Dermis microvascular lymphatic vessel endothelial cell (primary cell): Measurements from ENCODE around the gene GRIA1. TPM values are rescaled to one million over a fixed set of nuclear protein-coding genes. Genes with fewer than 3 reads are reported as not detected.

Experiments
- DNase-seq, 2 donors: peaks; one replicate each; pipeline versions ENCODE4 v3.0.0 to v3.0.0-alpha.2; 2010; ENCODE audit warnings: low read depth in 2 of 2
- total RNA-seq: library from RNA; depleted of rRNA; stranded (reverse); fragments of >200 nt; gene quantifications from 2 replicates; pipeline ENCODE4 v1.2.1, GENCODE V29; 2014

GRIA1 gene
- under 0.01 TPM in 1 of 2 replicates, not detected in the other for total RNA-seq

DNA sequence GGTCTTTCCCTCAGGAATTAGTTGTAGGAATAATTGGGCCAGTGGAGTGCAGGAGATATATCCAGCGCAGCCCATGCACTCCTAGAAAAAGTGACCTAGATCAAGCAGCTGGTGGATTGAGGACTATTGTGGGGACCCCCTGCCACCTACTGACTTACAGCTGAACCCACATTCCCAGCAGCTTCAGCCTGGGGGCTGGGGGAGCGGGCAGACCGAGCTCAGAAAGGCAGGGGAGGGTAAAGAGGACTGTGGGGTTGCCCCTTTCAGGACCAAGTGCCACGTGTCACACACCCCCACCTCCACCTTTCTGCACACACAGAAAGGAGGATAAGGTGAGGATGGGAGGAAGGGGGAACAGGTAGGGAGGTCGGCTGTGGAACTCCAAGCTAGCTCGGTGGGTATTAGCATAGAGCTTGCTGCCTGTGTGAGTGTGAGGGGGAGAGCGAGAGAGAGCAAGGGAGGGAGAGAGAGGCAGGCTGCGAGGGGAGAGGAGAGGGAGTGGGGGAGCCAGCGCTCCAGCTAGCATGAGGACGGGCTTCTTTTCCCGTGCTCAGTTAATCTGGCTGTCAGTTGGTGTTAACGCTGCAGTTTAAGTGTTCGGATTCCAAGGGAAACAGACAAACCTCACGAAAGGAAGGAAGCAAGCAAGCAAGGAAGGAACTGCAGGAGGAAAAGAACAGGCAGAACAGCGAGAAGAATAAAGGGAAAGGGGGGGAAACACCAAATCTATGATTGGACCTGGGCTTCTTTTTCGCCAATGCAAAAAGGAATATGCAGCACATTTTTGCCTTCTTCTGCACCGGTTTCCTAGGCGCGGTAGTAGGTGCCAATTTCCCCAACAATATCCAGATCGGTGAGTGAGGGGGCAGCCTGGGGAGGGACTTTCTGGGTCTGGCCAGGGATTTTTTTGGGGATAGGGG lies at the start of gene GRIA1:
TSS of gene GRIA1 (plus strand) at position 553 of the 920 bp plus-strand sequence.
- DNase-seq: no peak

DNA sequence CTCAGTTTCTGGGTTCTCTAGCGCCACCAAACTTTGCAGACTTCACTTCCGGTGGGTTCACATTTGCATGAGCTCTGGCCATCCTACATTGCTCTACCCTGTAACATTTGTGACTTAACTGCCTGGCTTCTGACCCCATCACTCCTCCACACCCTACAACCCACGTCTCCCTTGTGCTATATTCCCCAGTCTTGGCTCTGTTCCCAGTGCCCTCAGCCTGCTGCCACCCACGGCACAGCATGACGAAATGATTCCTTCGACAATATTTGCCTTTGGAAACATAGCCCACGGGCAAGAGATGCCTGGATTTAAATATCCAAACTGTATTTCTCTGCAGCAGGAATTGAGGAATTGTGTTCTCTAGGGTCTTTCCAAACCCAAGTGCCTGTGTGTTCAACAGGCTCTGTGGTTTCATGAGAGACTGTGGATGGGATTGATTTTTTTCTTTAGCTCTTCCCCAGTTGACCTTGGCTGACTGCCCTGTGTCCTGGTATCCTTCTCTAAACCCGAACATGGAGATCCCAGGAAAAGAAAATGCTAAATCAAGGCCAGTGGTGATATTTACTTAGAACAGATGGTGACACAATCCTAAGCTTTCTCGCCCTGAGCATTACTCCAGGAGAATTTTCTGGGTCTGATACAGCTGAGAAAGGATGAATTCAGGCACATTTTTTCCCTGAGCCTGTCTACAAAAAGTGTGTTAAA lies 44.4 kb upstream of the GRIA1 start:
- DNase-seq: no peak

DNA sequence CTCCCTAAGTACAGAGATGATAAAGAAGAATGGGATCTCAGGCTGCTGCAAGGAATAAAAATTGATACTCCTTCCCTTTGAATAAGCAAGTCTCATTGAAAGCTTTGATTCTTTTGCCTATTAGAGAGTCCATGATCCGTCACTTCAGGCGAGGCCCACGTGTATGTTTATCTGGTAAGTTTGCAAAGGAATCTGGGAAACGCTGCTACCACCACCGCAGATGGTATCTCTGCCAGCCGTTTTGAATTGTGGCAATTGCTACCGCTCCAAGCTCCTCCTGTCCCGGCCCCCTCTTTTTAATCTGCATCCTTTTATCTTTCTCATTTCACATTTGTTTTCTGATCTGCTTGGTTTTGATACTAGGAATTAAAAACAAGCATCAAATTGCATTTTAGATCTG lies 42.9 kb upstream of the GRIA1 start:
- DNase-seq: no peak

DNA sequence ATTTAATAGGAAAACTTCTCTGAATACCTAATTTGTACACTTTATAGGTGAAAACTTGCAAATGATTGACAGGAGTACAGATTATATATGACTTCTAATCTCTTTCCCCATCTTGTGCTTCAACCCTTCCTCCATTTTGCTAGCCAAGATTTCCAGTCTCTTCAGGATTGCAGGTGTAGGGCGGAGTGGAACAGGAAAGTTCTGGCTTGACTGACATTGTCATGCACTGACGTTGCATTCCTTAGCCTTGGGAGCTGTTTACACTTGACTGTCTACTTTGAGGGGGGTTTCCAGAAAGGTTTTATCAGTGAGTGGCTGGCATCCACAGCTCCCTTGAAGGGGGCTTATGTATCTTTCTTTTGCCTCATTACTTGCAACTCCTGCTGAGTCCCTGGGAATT lies 34.1 kb upstream of the GRIA1 start:
- DNase-seq: no peak

DNA sequence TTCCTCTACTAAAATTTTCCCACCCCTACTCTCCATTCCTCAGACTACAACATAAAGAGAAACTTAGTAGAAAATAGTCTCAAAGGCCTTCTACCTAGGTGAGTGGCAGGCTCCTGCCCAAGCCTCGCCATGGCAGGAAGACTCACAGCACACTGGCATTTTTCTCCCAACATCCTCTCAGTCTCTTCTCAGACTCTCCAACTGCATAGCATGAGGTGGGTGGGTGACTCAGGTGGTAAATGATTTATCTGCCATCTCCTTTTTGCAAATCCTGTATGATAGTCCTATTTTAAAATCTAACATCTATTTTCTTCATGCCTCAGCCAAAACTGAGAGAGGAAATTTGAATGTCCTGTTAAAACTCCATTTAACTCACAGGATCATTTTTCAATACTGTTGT lies 33.5 kb upstream of the GRIA1 start:
- DNase-seq: no peak

DNA sequence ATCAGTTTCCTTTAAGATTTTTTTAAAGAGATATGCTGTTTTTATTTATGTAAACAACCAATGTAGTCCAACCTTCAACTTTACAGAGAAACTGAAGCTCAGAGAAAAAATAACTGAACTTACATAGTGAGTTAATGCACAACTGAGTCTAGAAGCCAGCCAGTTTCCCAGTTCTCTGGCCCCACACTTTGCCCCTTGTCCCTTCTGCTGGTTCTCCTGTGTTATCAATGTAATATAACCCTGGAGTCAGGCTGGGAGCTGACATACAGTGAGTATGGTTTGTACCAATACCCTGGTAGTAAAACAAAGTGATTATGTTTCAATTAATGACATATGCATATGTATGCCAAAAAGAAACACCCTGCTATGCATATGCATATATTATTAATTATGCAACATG lies 32.2 kb upstream of the GRIA1 start:
- no peak for DNase-seq

DNA sequence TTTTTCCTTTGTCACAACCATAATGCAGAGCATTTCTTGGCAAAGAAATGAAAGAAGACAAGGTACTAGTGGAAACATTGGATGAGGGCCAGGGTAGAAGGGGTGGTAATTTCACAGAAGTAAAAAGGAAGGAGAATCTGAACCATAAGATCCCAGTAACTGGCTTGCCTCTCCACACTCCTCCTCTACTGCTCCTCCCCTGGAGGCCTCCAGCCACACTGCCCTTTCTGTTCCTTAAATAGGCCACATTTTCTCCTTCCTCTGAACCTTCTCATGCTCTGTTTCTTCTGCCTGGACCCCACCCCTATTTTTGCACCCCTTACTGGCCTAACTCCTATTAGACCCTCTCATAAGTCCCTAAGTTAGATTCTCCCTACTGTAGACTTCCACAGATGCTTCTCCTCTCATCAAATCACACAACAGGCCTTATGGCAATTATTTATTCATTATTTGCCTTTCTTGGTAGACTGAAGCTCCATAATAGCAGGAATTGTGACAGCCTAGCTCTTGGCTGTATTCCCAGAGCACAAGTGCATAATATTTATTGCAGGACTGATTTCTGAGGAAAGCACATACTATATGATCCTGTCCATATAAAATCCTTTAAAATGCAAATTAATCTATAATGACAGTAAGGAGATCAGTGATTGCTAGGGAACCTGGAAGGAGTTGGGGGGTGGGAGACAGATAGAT lies 31.3 kb upstream of the GRIA1 start:
- no peak for DNase-seq

DNA sequence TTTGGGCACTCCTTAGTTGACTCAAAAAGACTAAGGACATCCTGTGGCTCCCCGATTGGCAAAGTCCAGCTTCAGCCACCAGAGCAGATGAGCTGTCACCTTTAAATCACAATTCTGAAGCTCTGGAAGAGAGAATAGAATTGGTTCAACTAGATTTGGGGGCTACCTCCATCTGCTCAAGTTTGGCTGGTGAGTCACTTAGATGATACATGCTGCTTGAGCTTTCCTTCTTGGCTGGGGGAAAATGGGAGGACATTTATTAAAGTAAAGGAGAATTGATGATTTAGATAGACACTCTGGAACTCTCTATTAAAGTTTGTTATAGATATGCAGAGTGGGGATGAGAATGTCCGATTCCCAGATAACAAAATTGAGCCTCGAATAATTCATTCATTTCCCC lies 30.0 kb upstream of the GRIA1 start:
- DNase-seq: no peak

DNA sequence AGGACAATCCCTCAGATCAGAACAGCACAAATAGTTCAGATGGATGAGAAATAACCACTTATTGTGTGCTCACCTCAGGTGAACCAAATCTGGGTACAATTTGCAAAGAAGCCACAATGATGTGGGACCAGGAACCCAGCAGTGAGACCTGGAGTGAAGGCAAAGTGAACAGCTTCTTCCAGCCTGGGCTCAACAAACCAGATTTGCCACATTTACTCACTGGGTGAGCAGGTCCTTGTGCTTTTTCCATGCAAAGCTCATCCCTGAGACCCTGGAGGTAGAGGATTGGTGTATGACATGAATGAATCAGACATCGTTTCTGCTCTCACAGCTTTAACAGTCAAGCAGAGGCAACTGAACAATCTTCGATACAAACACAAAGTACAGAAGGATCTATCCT lies 29.1 kb upstream of the GRIA1 start:
- DNase-seq: no peak

DNA sequence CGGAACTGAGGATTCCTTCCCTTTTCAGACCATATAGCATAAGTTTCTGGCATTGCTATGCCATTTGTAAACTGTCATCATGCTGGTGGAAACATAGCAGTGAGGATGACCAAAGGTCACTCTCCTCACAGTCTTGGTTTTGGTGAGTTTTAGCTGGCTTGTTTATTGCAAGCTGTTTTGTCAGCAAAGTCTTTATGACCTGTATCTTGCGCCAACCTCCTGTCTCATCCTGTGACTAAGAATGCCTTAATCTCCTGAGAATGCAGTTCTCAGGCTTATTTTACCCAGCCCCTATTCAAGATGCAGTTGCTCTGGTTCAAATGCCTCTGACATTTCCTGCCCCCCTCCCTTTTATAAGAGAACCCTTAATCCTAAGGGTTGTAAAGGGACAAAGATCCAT lies 26.7 kb upstream of the GRIA1 start:
- DNase-seq: no peak

DNA sequence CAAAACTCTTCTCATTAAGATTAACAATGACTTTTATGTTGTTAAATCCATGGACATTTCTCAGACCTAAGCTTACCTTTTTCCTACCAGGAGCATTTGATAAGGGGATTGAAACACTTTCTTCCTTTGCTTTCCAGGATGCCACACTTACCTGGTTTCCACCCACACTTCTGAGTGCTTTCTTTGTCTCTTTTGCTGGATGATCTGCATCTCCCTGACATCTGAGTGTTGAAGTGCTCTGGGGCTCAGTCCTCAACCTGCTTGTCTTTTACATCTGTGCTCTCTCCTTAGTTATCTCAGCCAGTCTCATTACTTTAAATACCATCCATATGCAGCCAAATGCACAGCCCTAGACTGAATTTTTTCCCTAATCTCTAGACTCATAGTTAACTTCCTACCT lies 22.9 kb upstream of the GRIA1 start:
- DNase-seq: no peak

DNA sequence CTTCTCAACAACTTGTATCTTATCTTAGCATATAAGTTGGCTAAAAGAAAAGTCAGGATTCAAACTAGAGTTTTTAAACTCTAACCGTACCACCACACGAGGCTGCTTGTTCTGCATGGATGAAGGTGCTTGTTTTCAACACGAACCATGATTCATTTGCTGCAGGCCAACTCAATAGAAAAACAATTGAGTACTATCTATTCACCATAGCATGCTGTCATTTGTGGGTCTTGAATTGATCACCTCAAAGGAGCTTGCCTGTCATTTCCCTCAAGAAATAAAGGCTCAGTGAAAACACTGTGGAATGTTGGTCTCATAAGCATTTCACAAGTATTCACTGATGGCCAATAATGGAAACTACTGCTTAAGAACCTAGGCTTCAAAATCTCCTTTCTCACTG lies 21.0 kb upstream of the GRIA1 start:
- DNase-seq: no peak

DNA sequence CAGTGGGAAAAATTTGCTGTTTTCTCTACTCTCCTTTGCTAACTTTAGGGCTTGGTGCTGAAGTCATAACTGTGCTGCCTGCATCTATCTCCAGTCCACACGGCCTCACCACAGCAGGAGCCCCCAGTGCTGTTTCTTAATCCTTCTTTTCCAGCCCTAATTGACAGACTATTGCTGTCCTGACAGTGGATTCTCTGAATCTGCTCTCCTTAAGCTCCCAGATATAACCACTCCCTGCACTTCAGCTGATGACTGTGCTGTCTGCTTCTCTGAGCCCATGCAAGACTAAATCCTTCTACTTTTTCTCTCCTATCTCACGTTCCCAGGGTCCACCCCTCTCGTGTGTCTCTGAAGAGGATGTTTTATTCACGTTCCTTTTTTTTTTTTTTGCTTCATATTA lies 19.7 kb upstream of the GRIA1 start:
- no peak for DNase-seq

DNA sequence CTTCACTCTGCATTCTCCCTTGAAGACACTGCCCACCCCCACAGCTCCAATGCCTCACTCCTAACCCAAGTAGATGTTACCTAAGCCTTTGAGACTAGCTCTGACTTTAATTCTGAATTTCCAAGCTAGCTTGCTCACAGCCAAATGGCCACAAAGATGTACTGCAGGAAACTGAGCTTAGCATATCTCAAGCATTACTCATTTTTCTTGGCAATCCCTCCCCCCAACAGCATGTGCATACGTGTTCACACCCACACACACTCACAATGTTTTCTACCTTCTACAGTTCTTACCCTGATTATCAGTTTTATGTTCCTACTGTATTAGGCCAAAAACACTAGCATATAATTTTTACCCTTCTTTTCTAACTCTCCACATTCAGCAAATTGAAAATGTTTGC lies 13.7 kb upstream of the GRIA1 start:
- peak in 1 of 2 donors; percentile 32 for DNase-seq

DNA sequence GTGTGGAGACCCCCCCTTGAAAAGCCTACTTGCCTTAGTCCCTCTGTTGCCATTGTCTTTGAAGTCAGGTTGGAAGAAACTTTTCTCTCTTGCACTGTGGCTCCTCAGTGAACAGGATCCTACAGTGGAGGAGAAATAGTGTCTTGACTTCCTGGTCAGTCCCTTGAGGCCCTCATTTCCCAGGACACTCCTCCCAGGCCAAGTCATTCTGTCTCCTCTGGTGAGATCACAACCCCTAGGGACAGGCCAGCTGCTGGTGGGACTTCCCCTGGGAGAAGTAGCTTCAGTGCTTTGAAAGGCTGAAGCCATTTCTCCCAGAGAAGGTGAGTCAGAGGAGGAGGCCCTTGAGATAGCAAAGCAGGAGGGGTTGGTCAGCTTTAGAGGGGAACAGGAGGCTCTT lies 10.1 kb upstream of the GRIA1 start:
- DNase-seq: no peak

DNA sequence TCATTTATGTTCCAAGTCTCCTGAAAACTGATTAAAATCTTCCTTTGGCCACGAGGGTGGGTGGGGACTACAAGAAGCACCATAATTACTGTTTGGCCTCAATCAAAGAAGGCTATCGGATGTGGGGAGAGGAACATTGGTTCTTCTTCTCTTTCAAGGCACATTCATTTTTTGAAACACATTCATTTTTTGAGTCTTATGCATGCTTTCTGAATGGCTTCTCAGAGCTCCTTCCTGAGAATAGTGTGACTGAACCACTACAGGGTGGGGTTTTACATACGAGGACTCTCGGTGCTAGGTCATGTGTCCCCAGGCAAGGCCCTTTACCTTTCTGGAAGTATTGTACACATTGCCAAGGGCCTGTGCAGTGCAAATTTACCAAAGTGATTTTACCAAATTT lies 7.0 kb upstream of the GRIA1 start:
- no peak for DNase-seq

DNA sequence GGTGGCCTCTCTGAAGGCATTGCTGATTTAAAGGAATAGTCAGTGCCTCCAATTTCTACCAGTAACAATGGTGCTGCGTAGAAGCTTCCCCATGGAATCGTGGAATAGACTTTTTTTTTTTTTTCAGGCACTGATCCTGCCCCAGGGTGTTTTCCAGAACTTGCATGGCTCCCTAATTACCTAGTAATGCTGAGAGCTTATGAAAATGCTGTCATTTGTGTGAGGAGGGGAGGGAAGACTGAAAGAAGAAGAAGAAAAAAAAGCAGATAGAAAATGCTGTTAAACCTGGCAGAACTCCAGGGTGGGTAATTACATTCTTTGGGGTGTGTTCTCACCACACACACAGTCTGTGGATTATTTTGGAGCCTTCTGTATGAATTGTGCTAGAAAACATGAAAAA lies 4.8 kb upstream of the GRIA1 start:
- no peak for DNase-seq

DNA sequence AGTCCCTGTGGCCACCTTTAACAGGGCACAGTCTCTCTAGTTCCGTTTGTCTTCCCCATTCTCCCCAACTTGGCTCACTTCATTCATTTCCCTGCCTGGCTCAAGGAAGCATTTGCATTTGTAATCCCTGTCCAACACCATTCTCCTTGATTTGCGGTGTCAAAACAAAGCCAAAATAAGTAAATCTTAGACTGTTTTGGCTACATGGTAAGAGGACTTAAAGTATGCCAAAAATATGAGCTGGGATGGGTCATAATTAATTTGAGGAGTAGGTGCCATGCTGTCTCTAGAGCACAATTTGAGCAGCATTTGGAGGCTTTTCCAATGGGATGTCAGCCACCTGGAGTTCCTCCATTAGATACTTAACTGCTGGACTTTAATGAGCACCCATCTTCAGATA lies 3.7 kb upstream of the GRIA1 start:
- DNase-seq: no peak

DNA sequence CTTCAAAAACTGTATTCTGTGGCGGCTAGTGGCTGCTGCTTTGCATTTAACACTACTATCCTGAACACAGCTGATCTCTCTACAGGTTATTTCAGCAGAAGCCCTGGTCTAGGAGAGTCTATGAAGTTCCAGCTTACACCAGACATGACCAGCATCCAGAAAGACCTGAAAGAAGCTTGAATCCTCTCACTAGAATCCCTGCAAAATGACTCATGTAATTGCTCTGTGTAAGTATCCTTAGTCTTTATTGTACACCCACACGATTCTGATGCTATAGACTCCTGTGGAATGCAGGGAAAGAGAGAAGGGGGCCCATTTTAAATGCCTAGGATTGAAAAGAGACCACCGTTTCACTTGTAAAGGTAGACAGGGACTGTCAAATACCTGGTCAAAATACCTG lies 859 bp upstream of the GRIA1 start:
- DNase-seq: no peak

DNA sequence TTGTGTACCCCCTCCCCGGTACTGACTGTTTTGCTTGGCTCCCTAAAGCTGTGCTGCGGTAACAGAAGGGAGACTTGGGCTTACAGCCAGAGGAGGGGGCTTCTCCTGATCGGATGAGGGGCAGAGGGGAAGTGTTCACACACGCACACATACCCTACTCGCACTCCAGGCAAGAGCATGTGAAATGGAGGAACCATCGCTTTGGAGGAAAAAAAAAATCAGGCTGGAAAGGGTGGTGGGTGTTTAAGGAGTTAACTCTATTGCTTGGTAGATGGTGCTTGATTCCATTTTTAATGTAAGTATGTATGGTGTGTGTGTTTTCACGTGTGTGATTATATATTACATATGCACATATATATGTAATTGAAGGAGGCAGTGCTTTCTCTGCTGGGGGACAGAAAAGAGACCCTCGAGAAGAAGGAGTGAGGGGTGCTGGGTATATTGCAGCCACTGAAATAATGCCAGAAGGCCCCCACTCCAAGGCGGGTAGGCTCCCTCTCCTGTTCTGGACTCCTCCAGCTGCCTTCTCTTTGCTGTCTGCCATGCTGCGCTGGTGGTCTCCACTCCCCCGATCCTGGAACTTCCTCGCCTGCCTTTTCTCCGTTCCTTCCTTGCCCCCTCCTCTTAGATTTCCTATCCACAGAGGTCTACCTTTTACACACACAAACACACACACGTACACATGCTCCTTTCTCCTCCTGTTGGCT lies 721 bp downstream of the GRIA1 start:
- DNase-seq: no peak

DNA sequence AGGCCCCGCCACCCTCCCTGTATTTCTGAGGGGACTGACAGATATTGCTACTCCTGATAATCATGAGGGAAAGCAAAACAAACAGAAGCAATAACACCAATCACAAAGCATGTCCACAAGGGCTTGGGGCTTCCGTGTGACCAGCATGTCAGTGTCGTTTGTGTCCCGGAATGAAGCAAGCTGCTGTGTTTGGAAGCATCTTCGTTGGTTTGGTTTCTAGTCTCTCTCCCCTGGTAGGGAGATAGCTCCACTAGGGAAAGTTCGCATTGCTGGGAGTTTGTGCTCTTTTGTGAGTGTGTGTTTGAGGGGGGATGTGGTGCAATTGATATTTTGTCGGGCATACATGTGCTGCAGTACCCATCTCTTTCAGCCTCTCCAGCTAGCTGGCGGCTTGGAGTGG lies 1.4 kb downstream of the GRIA1 start:
- no peak for DNase-seq

DNA sequence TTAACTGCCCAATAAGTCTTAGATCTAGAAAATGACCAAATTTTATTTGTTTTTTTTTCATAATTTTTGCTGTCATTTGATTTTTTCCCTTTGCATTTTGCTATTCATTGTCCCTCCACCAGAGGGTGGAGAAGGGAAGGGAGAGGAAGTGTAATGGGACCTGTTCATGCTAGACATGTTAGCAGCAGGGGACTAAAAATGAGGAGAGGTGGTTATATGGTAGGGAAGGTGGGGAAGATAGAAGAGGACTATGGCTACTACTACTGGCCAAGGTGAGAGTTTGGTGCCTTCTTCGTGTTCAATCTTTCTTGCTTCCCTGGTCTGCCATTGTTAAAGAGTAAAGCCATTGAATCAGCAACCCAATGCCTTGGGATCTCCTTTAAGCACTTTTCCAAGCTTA lies 6.4 kb downstream of the GRIA1 start:
- DNase-seq: peak in 1 of 2 donors; percentile 32
